Cardiac muscle cell (in vitro differentiated cells and primary cell): ENCODE results near the gene MPG. TPM values are rescaled to one million over a fixed set of nuclear protein-coding genes. Genes with fewer than 3 reads are reported as not detected.

Source experiments
- DNase-seq, 2 donors: peaks; one replicate each; pipeline versions ENCODE4 v3.0.0 to v3.0.0-alpha.2; 2010 to 2017; ENCODE audit warnings: low read depth in 1 of 2, low spot score in 1 of 2
- H3K27ac ChIP-seq: fragments of 200-600 bp; sonication (generic); 2 replicates; pipeline ENCODE4 v1.5.1; 2016
- H3K27me3 ChIP-seq: fragments of 200-600 bp; sonication (generic); 2 replicates; pipeline ENCODE4 v1.6.0; 2016; ENCODE audit warnings: control low read depth
- H3K36me3 ChIP-seq: fragments of 200-600 bp; sonication (generic); 2 replicates; pipeline ENCODE4 v1.5.1; 2016; ENCODE audit warnings: control low read depth
- H3K4me1 ChIP-seq: fragments of 200-600 bp; sonication (generic); 2 replicates; pipeline ENCODE4 v1.8.1; 2017; ENCODE audit warnings: low read depth, mild to moderate bottlenecking, mixed run types
- H3K4me3 ChIP-seq: fragments of 200-600 bp; sonication (generic); 2 replicates; pipeline ENCODE4 v1.5.1; 2016; ENCODE audit warnings: mild to moderate bottlenecking
- H3K9me3 ChIP-seq: fragments of 200-600 bp; sonication (generic); 2 replicates; pipeline ENCODE4 v1.5.1; 2017; ENCODE audit warnings: low read depth, mild to moderate bottlenecking, control low read depth
- CTCF ChIP-seq: IDR thresholded peaks from 2 replicates; pipeline ENCODE4 v1.5.1; 2012; ENCODE audit warnings: low read depth, mild to moderate bottlenecking, low read length
- polyA plus RNA-seq: library from polyadenylated mRNA; unstranded; fragments of >200 nt; fragmentation: Nextera tagmentation; extraction: Ambion mirVana; gene quantifications from 2 replicates; pipeline ENCODE4 v1.2.1, GENCODE V29; 2016
- total RNA-seq: library from RNA; depleted of rRNA; stranded (reverse); fragments of >200 nt; gene quantifications from 2 replicates; pipeline ENCODE4 v1.2.3, GENCODE V29; 2016

MPG gene
- total and polyA plus RNA-seq, 2 experiments from 2014 or later = 78.2 to 90.2 TPM

DNA sequence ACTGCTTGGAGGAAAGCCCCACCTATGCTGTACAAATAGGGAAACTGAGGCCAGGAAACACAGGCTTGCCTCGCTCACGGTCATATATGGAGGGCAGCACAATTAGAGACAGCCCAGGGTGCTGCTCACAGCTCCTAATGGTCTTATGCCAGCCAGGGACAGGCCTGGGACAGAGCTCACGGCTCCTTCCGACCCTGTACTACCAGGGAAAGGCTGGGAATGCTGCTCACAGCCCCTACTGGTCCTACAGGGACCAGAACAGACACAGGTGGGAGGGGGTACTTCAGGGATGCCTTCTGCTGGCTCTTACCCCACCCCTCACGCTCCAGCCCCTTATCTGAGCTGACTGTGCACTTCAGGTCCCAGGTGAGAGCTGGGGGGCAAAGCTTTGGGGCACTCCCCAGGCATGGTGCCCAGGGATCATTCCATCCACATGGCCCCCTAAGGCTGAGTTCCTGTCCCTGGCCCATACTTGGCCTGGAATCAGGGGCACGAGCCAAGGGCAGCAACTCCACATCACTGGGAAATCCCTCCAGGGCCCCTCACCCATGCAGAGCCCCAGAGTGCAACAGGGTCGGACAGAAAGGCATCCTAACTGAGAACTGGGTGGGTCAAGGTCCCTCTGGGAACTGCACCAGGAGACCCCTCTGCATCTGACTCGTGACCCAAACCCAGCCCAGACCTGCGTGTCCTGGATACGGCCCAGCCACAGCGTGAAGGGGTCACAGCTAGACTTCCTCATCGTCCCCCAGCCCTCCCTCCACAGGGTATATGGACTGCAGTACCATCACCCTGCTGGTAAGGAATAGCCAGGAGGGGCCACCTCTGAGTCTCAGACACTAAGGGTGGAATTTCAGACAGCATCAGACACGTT is 11.5 kb upstream of the MPG start:
- TF ChIP-seq CTCF = no peak
- Histone ChIP-seq H3K27ac (no peak overlapping the region), H3K36me3 (peaks cover 2% of the 10 kb centered on the region), H3K4me1 (no peaks in the 10 kb centered on the region), H3K9me3 (no peaks in the 10 kb centered on the region), H3K4me3 (no peak overlapping the region), H3K27me3 (no peaks in the 10 kb centered on the region)
- DNase-seq = no peak

DNA sequence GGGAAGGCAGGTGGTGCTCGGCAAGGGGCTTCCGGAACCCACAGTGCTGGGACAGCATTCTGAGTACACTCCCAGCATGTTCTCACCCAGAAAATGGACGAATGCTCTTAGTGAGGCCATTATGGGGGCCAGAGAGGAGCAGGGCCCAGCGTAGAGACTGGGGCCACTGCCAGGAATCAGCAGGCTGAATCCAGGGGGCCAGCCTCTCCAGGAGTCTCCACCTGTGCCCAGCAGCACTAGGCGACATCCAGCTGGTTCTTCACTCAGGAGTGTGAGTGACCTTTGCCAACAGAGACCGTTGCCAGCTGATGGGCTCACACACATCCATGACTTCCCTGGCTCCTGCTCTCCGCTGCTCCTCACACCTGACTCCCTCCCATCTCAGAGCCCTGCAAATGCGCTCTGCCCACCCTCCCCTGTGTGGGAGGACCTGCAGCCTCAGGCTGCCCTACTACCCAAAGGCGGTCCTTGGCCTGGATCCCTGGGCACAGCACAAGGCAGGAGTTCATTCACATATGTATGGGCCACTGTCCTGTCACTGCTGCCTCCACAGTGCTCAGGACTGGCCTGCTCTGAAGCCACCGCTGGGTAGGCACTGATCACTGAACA is 10.7 kb upstream of the MPG start:
- H3K27ac ChIP-seq = no peak overlapping the region
- H3K36me3 ChIP-seq = peaks cover 2% of the 10 kb centered on the region
- H3K4me3 ChIP-seq = no peak overlapping the region
- no peak for TF ChIP-seq CTCF
- H3K9me3 ChIP-seq = no peaks in the 10 kb centered on the region
- H3K27me3 ChIP-seq = no peaks in the 10 kb centered on the region
- no peaks in the 10 kb centered on the region for H3K4me1 ChIP-seq
- DNase-seq = no peak

- Histone ChIP-seq H3K4me1 (peaks cover 5% of the 10 kb centered on the region), H3K36me3 (peaks cover 2% of the 10 kb centered on the region), H3K27ac (no peak overlapping the region), H3K9me3 (no peaks in the 10 kb centered on the region), H3K27me3 (no peaks in the 10 kb centered on the region), H3K4me3 (no peak overlapping the region)
- TF ChIP-seq CTCF = no peak
- no peak for DNase-seq
Measured at GRCh38 chr16:67884-68789, 9.9 kb upstream of the MPG start.

- Histone ChIP-seq H3K4me3 (no peak overlapping the region), H3K27ac (no peak overlapping the region), H3K9me3 (no peaks in the 10 kb centered on the region), H3K4me1 (peaks cover 5% of the 10 kb centered on the region), H3K36me3 (no peaks in the 10 kb centered on the region), H3K27me3 (no peaks in the 10 kb centered on the region)
- no peak for TF ChIP-seq CTCF
- DNase-seq = no peak
Measured at GRCh38 chr16:69181-69580, 8.8 kb upstream of the MPG start.

DNA sequence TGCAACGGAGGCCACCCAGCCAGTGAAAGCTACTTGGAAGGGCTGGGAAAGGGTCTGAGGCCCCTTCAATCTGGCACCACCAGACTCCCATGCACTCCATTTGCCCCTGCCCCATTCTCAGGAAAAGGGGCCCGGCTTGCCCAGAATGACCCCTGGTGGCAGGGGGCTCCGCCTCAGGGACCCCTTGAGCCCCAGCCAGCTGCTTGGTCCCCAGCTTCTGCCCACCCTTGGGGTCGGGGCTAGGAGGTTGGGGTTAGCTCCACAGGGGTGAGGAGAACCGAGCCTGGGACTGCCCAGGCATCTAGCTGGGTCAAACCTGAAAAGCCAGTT is 6.8 kb upstream of the MPG start:
- H3K4me1 ChIP-seq = peaks cover 16% of the 10 kb centered on the region

More for the DNA sequence above, 6.8 kb upstream of the MPG start:
- no peak overlapping the region for H3K27ac ChIP-seq
- no peaks in the 10 kb centered on the region for H3K9me3 ChIP-seq
- TF ChIP-seq CTCF = no peak
- no peak for DNase-seq
- H3K4me3 ChIP-seq = peak overlapping the region; percentile 58
- no peaks in the 10 kb centered on the region for H3K36me3 ChIP-seq
- H3K27me3 ChIP-seq = no peaks in the 10 kb centered on the region
